Gastrocnemius medialis (tissue), 4 donors: Measurements from ENCODE around the gene FFAR4. TPM values are rescaled to one million over a fixed set of nuclear protein-coding genes. Genes with fewer than 3 reads are reported as not detected.

Experiments used
- ATAC-seq, 2 donors: fragments of 150-250 bp; one replicate each; pipeline ENCODE4 v1.9.1; 2016
- DNase-seq, 2 donors: peaks; one replicate each; pipeline ENCODE4 v3.0.0-alpha.2; 2019
- H3K27ac ChIP-seq, 4 donors: fragments of 200-600 bp; sonication (generic); 1 replicate in 1 of 4; 2 replicates in 3 of 4; pipeline ENCODE4 v1.5.1; 2016 to 2018; ENCODE audit warnings: mild to moderate bottlenecking in 2 of 4, moderate library complexity in 1 of 4
- H3K27me3 ChIP-seq, 3 donors: fragments of 200-600 bp; sonication (generic) in 2 of 3; 1 replicate in 1 of 3; 2 replicates in 2 of 3; pipeline versions ENCODE4 v1.5.1 to v1.6.0; 2016 to 2019; ENCODE audit warnings: mild to moderate bottlenecking in 1 of 3, moderate library complexity in 1 of 3
- H3K36me3 ChIP-seq, 2 donors: fragments of 200-600 bp; sonication (generic) in 1 of 2; one replicate each; pipeline ENCODE4 v1.5.1; 2017 to 2018
- H3K4me1 ChIP-seq, 2 donors: fragments of 200-600 bp; sonication (generic) in 1 of 2; one replicate each; pipeline ENCODE4 v1.5.1; 2016 to 2017; ENCODE audit warnings: mild to moderate bottlenecking in 2 of 2
- H3K4me3 ChIP-seq, 4 donors: fragments of 200-600 bp; sonication (generic) in 3 of 4; 1 replicate in 1 of 4; 2 replicates in 3 of 4; pipeline ENCODE4 v1.5.1; 2016 to 2019; ENCODE audit warnings: mild to moderate bottlenecking in 2 of 4
- H3K9me3 ChIP-seq, 3 donors: fragments of 200-600 bp; sonication (generic) in 2 of 3; 1 replicate in 1 of 3; 2 replicates in 2 of 3; pipeline ENCODE4 v1.5.1; 2016 to 2019
- POLR2A ChIP-seq, 2 donors: fragments of 450-650 bp; IDR thresholded peaks; one replicate each; pipeline ENCODE4 v1.6.1; 2017; ENCODE audit warnings: antibody characterized with exemption in 2 of 2, mild to moderate bottlenecking in 2 of 2, moderate library complexity in 2 of 2
- in situ Hi-C, 4 donors: fragments of 200-750 bp; cut with MboI; loops; one replicate each; pipeline versions ENCODE4 v1.15.0 to v1.8.0; 2017; ENCODE audit warnings: low sequenced_read_pairs in 4 of 4
- intact Hi-C: fragments of 100-400 bp; cut with DNase I; formaldehyde crosslinking; loops from one replicate; pipeline ENCODE4 v1.15.1; 2023; ENCODE audit warnings: low total_unique reads
- total RNA-seq, 4 donors: library from RNA; depleted of rRNA; stranded (reverse); fragments of >200 nt; gene quantifications; one replicate each; pipeline versions ENCODE4 v1.1.0 to v1.2.3, GENCODE V29; 2016
- TF ChIP-seq, protein P1 (sequence below), 5 experiments: fragments of 450-650 bp in 3 of 5; fragments of 200-600 bp in 2 of 5; sonication (generic) in 2 of 5; IDR thresholded peaks in 4 of 5; conservative IDR thresholded peaks in 1 of 5; 1 replicate in 4 of 5; 2 replicates in 1 of 5; pipeline ENCODE4 v1.5.1; 2016 to 2019; ENCODE audit warnings: antibody characterized with exemption in 5 of 5, mild to moderate bottlenecking in 3 of 5, moderate library complexity in 3 of 5

FFAR4 gene
- total RNA-seq, 4 donors from 2014 or later: 0.10 to 0.17 TPM; not detected in 2

DNA sequence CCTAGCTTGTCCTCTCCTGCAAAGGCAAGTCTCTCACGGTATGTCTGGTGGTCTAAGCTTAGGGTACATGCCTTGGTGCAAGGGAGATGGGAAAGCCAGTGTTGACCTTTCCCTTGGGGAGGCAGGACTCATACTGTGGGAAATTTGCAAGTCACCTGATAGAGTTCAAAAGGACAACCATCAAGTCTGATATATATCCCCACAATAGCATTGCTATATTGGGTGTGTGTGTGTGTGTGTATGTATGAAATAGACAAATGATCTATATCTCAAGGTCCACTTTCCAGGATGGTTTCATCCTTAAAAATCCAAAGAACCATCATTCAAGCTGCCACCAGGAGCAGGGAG lies 12.2 kb upstream of the FFAR4 start:
- Histone ChIP-seq H3K4me1 (no peaks in the 10 kb centered on the region), H3K27me3 (no peaks in the 10 kb centered on the region), H3K36me3 (no peaks in the 10 kb centered on the region), H3K9me3 (no peaks in the 10 kb centered on the region), H3K27ac (no peak overlapping the region), H3K4me3 (no peak overlapping the region)
- TF ChIP-seq, protein P1, sequence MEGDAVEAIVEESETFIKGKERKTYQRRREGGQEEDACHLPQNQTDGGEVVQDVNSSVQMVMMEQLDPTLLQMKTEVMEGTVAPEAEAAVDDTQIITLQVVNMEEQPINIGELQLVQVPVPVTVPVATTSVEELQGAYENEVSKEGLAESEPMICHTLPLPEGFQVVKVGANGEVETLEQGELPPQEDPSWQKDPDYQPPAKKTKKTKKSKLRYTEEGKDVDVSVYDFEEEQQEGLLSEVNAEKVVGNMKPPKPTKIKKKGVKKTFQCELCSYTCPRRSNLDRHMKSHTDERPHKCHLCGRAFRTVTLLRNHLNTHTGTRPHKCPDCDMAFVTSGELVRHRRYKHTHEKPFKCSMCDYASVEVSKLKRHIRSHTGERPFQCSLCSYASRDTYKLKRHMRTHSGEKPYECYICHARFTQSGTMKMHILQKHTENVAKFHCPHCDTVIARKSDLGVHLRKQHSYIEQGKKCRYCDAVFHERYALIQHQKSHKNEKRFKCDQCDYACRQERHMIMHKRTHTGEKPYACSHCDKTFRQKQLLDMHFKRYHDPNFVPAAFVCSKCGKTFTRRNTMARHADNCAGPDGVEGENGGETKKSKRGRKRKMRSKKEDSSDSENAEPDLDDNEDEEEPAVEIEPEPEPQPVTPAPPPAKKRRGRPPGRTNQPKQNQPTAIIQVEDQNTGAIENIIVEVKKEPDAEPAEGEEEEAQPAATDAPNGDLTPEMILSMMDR (IDR thresholded peaks at IDR 0.05 in 4 of 5, conservative IDR thresholded peaks at IDR 0.05 in 1 of 5): no peak
- TF ChIP-seq POLR2A (IDR thresholded peaks at IDR 0.05): no peak
- intact Hi-C loops: no loop called here
- ATAC-seq (no peak), DNase-seq (no peak)
- in situ Hi-C loops: no loop called here

DNA sequence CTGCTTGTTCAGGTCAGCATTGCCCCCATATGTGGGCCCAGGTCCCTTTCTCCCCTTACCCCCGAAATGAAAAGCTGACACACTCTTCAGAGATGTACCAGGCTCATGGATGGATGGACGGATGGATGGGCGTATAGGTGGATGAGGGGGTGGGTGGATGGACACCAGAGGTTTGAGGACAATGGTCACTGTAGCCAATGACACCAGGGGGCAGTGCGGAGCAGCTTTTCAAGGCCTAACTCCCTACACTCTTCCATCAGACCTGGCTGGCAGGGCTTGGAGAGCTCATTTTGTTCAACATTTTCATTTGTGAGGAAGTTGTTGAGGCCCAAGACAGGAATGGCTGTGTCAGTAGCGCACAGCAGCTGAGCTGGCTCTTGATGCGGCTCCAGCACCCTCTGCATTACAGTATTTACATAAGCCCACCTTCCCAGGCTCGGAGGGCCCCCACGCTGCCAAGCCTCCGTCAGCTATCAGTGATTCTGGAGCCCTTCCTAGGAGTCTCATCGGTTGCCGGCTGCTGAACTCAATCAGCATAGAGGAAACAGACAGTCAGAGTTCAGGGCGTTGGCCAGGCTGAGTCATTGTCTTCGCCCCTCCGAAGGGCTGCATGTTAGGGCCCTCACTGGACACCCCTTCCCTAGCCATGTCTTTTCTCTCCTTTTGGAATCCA lies 11.6 kb upstream of the FFAR4 start:
- Histone ChIP-seq H3K9me3 (no peaks in the 10 kb centered on the region), H3K27ac (no peak overlapping the region), H3K36me3 (no peaks in the 10 kb centered on the region), H3K27me3 (no peaks in the 10 kb centered on the region), H3K4me1 (no peaks in the 10 kb centered on the region), H3K4me3 (no peak overlapping the region)
- intact Hi-C loops: no loop called here
- in situ Hi-C loops: no loop called here
- ATAC-seq (peak in 1 of 2 donors; percentile 36), DNase-seq (peak in 1 of 2 donors; percentile 27)
- TF ChIP-seq, protein P1 (IDR thresholded peaks at IDR 0.05 in 4 of 5, conservative IDR thresholded peaks at IDR 0.05 in 1 of 5): peak in 3 of 5 experiments; percentile 10 to 47 (median 40)
- TF ChIP-seq POLR2A (IDR thresholded peaks at IDR 0.05): no peak

DNA sequence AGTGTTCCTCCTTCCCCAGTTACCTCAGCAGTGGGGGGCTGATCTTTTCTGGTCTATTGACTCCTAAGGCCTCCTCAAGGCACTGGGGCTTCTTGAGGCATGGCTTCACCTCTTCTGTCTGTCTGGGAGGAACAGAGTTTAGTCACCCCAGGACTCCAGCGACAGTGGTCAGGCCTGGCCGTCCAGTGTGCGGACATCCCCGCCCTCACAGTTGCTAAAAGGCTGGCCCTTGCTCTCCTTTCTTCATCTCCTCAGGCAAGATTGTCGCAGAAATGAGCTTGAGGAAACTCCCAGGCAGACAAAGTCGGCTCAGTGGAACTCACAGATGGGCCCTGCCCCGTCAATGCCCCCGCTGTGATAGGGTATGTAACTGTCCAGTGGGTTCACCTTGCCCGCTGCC lies 7.0 kb upstream of the FFAR4 start:
- no peak overlapping the region for H3K4me3 ChIP-seq
- in situ Hi-C loops: no loop called here
- intact Hi-C loops: no loop called here
- no peak overlapping the region for H3K27ac ChIP-seq
- no peak for TF ChIP-seq POLR2A (IDR thresholded peaks at IDR 0.05)
- TF ChIP-seq, protein P1 (IDR thresholded peaks at IDR 0.05 in 4 of 5, conservative IDR thresholded peaks at IDR 0.05 in 1 of 5): no peak
- H3K9me3 ChIP-seq: no peaks in the 10 kb centered on the region
- no peaks in the 10 kb centered on the region for H3K36me3 ChIP-seq
- no peaks in the 10 kb centered on the region for H3K4me1 ChIP-seq
- H3K27me3 ChIP-seq: no peaks in the 10 kb centered on the region
- DNase-seq: no peak
- no peak for ATAC-seq

DNA sequence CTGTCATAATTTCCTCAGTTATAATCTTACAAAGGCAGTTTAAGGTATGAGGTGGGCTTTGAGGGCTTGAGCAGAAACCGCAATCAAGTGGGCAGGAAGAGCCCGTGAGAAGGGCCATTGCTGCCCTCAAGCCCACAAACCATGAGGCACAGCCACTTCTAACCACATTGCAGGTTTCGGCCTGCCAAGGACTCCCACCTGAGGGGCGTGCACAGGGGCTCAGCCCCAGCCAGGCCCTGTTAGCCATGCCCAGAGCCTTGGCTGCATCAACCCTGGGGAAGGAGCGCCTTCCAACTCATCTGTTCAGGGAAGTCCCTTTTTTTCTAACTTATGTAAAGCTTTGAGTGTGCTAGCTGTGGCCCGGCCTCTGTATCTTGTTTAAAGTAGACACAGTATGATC lies 5.9 kb upstream of the FFAR4 start:
- Histone ChIP-seq H3K27me3 (no peaks in the 10 kb centered on the region), H3K4me1 (no peaks in the 10 kb centered on the region), H3K4me3 (no peak overlapping the region), H3K27ac (no peak overlapping the region), H3K36me3 (no peaks in the 10 kb centered on the region), H3K9me3 (no peaks in the 10 kb centered on the region)
- no peak for DNase-seq
- in situ Hi-C loops (no loop called here), intact Hi-C loops (no loop called here)
- ATAC-seq: no peak
- TF ChIP-seq POLR2A (IDR thresholded peaks at IDR 0.05): no peak
- TF ChIP-seq, protein P1 (IDR thresholded peaks at IDR 0.05 in 4 of 5, conservative IDR thresholded peaks at IDR 0.05 in 1 of 5): no peak

DNA sequence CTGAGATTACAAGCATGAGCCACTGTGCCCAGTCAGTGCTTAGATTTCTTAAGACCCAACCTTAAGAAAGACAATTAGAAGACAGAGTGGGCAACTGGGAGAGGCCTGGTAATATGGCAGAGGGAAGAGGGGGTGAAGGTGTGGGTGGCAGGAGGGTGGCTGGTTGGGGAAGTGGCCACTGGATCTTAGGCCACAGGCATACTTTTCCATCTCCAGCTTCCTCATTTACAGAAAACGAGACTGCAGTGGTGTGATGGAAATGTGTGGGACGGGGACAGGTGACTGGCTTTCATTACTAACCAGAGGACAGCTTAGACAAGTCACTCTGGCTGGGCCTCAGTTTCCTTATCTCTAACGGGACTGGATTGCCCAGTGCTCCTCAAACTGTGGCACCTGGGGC lies 1.0 kb upstream of the FFAR4 start:
- TF ChIP-seq POLR2A (IDR thresholded peaks at IDR 0.05): no peak
- TF ChIP-seq, protein P1 (IDR thresholded peaks at IDR 0.05 in 4 of 5, conservative IDR thresholded peaks at IDR 0.05 in 1 of 5): no peak
- Histone ChIP-seq H3K27ac (no peak overlapping the region), H3K36me3 (no peaks in the 10 kb centered on the region), H3K9me3 (no peaks in the 10 kb centered on the region), H3K27me3 (peaks cover 24 to 32% (median 27%) of the 10 kb centered on the region in 3 donors), H3K4me3 (no peak overlapping the region), H3K4me1 (no peaks in the 10 kb centered on the region)
- intact Hi-C loops (no loop called here), in situ Hi-C loops (no loop called here)
- DNase-seq (no peak), ATAC-seq (no peak)
